Body of pancreas (tissue), 4 donors: ENCODE results near the gene GPR37L1.

ENCODE experiments used
- CTCF ChIP-seq, 7 experiments: fragments of 450-650 bp in 4 of 7; fragments of 200-600 bp in 3 of 7; sonication (generic) in 3 of 7; IDR thresholded peaks; one replicate each; pipeline ENCODE4 v1.5.1; 2016 to 2019; ENCODE audit warnings: antibody characterized with exemption in 7 of 7
- POLR2A ChIP-seq, 3 donors: fragments of 450-650 bp; IDR thresholded peaks; one replicate each; pipeline ENCODE4 v1.6.1; 2016; ENCODE audit warnings: antibody characterized with exemption in 3 of 3, mild to moderate bottlenecking in 2 of 3

- no peak for TF ChIP-seq CTCF (IDR thresholded peaks at IDR 0.05)
- TF ChIP-seq POLR2A (IDR thresholded peaks at IDR 0.05) = no peak
Measured at GRCh38 chr1:202134645-202135172, 12.0 kb downstream of the GPR37L1 start.
